Measurements from ENCODE around the gene SDR42E2.
"Not testable (repeated sequence)": the region's sequence is repeated elsewhere in the genome, so short reads cannot be mapped to it uniquely, and the experiment has no call there.

Gene SDR42E2

DNA sequence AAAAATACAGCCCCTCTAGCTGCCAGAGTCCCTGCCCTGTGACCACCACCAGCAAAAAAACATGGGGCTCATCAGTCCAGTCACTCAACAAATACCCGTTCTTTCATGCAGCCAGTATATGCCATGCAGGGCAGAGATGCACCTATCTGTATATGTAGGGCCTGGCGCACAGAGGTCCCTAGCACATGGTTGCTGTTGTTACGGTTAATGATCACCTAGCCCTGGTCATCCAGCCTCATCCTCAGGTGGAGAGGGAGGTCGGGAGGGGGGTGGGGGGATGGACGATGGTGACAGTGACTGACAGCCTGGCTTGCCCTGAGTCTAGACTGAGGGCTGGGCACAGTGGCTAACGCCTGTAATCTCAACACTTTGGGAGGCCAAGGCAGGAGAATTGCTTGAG is 1.5 kb downstream of the SDR42E2 start:
- no peak for DNase-seq

DNA sequence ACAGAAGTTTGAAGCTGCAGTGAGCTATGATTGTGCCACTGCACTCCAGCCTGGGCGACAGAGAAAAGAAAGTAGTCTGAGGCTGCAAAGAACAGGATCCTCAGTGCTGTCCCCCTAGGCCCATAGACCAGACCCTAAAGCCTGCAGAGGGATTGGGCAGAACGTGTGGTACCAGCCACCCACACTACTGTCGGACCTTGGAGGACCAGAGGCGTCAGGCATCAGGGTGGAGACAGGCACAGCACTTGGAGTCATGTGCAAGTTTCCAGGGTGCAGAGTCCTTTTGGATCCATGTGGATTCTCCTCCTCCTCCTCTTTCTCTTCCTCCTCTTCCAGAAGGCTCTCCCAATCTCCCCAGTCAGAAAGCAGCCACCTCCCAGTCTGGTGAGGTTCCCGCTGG is 2.2 kb downstream of the SDR42E2 start:
- DNase-seq = no peak

DNA sequence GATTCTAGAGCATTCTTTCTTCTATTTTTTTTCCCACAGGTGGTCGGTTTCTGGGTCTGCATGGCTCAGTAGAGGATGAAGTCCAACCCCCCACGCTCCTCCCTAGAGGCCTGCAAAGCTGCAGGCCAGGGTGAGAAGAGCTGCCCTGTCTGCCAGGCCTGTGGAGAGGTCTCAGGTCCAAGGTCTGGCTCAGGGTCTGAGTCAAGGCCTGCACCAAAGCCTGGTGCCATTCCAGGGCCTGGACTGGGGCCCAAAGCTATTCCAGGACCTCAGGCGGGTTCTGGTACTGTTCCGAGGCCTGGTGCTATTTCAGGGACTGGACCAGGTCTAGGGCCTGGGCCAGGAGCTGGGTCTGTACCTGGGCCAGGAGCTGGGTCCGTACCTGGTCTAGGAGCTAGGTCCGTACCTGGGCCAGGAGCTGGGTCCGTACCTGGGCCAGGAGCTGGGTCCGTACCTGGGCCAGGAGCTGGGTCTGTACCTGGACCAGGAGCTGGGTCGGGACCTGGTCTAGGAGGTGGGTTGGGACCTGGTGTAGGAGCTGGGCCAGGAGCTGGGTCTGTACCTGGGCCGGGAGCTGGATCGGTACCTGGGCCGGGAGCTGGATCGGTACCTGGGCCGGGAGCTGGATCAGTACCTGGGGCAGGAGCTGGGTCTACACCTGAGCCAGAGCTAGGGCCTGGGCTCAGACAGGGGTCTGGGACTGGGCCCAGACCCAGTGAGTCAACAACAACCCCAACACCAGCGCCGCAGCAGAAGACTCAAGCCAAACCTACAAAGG is 3.4 kb downstream of the SDR42E2 start:
- DNase-seq = no peak

DNA sequence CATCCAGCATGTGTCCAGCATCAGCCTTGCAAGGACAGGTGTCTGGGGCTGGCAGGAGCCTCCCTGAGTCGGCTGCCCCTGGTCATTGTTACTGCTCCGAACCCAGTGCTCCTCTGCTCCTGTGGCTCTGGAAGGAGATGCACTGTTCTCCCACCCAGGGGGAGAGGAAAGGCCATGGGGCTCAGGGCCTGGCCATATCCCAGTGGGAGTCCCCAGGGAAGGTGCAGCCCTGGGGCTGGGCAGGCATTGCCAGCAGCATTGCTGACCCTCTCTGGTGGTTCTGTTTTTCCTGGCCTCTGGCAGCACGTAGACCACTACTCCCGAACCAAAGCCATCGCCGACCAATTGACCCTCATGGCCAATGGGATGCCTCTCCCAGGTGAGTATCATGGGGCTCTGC is 9.6 kb downstream of the SDR42E2 start:
- DNase-seq = no peak

DNA sequence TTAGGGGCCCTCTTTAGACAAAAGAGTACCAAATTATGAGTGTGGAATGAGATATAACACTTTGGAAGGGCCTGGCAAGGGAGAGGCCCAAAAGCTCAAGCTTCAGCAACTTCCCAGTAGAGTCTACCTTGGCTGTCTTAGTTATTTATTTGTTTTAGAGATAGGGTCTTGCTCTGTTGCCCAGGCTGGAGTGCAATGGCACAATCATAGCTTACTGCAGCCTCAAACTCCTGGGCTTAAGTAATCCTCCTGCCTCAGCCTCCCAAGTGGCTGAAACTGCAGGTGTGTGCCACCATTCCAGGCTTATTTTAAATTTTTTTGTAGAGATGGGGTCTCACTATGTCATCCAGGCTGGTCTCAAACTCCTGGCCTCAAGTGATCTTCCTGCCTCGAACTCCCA is 10.3 kb downstream of the SDR42E2 start:
- DNase-seq = not testable (repeated sequence)

DNA sequence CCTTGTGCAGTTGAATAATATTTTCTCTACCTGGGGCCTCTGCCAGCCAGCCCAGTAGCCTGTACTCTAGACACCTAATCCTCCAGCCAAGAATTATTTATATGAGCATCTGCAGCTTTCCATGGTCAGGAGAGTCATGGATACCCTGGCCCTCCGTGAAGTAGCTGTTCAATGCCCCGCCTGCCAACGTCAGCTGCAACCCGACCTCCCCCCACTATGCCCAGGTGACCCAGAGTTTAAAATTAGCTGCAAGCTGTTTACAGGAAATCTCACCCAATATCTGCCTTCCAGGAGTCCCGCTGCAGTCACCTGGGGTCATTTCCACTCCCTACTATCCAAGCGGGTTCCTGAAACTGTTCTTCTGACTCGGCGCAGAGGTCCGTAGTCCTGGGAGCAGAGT is 12.3 kb downstream of the SDR42E2 start:
- DNase-seq = no peak

DNA sequence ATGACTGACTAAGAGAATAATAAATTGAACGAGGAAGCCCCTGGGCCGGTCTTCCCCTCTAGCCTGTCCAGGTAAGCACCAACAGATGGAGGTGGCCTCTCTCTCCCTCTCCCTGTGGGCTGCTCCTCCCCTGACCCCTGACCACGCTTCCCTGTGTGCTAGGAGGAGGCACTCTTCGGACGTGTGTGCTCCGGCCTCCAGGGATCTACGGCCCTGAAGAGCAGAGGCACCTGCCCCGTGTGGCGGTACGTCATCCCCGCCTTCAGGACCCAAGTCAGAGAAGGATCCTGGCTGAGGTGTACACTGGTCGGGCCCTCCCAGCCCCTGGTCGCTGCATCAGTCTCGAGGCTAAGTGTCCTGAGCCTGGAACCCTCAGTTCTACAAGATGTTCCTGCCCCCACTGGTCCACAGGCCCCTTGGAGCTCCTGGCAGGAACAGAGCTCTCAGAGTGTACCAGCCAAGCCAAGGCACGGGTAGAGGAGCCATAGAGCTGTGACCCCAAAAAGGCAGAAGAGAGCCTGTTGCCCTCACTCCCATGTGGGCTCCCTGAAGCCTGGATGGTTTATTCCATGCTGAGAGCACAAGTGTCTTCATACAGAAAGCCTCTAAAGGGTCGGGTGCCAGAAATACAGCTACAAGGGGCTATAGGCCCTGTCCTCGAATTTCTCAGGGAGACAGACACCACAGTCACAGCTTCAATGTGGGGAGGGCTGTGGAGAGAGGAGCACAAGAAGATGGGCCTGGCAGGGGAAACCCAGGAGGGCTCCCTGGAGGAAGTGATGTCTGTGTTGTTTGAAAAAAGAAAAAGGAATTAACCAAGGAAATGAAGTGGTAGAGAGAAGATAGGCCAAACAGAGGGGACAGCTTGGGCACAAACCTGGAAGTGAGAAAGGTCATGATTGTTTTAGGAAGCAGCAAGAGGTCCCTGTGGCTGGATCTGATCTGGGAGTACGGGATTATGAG is 15.9 kb downstream of the SDR42E2 start:
- no peak for DNase-seq

DNA sequence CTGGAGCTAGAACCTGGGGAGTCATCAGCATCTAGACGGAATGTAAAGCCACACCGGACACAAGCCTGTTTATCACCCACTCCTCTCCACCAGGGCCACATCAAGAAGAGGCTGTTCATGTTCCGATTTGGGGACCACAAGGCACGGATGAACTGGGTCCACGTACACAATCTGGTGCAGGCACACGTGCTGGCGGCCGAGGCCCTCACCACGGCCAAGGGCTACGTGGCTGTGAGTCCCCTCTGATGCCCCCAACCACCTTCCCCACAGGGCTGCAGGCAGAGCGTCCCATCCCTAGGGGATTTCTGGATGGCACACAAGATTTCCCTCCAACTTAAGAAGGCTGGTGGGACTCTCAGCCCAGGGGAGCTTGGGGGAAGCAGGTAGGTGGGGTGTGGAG is 19.1 kb downstream of the SDR42E2 start:
- DNase-seq = no peak

DNA sequence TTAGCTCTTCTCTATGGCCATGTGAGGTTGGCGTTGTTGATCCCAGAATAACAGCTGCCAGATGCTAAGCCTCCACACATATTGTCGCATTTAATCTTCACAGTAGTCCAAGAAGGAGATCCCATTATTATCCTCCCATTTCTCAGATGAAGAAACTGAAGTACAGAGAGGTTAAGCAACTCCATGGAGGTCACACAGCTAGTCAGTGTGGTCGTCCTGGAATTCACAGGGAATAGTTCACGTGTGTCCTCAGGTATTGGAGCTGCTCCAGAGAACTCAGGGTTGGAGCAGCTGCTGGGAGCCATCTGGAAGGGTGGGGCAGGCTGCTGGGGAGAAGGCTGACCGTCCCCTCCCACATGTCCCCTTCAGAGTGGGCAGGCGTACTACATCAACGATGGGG is 19.5 kb downstream of the SDR42E2 start:
- DNase-seq = no peak

DNA sequence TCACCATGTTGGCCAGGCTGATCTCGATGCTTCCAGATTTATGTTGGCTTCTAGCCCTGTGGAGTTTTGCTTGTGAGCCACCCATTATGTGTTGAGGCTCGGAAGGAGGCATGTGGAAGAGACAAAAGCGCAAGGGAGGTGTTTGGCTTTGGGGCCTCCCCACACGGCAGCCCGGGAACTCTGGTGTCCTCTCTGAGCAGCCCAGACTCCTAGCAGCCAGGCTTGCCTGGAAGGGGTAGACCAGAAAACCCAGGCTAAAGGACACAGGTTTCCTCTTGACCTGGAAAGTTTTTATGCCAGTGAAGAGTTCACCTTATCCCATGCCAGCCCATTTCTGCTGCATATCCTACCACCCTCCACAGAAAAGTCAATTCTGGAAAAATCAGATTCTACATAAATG is 21.0 kb downstream of the SDR42E2 start:
- DNase-seq = no peak

DNA sequence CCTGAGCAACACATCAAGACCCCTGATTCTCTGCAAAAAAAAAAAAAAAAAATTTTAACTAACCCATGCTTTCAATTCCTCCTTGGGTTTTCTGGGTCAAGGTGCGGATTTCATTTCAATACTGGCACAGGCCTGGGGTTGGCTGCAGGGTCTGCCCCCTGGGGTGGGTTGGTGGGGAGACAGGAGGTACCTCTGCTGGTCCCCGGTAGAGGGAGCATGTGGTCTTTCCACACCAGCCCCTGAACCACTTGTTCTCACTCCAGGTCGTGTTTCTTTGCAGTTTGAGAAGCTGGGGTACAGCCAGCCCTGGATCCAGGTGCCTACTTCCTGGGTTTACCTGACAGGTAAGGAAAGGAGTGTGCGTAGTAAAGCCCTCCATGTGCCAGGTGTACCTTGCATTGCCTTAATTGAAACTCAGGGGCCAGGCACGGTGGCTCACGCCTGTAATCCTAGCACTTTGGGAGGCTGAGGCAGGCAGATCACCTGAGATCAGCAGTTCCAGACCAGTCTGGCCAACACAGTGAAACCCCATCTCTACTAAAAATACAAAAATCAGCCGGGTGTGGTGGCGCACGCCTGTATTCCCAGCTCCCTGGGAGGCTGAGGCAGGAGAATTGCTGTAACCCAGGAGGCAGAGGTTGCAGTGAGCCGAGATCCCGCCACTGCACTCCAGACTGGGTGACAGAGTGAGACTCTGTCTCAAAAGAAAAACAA is 21.8 kb downstream of the SDR42E2 start:
- DNase-seq = no peak

DNA sequence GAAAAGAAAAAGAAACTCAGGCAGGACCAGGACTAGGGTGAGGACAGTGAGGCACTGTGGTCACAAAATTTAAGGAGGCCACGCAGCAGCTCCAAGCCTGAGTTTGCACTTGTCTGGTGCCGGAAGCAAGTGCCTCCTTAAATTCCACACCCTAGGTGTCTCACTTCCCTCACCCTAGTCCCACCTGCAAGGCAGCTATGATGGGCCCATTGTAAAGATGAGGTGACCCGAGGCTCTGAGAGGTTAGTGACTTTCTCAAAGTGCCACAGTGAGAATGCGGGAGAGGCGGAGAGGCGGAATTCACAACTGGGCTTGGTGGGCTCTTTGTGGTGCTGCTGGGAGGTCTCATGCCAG is 22.3 kb downstream of the SDR42E2 start:
- no peak for DNase-seq

DNA sequence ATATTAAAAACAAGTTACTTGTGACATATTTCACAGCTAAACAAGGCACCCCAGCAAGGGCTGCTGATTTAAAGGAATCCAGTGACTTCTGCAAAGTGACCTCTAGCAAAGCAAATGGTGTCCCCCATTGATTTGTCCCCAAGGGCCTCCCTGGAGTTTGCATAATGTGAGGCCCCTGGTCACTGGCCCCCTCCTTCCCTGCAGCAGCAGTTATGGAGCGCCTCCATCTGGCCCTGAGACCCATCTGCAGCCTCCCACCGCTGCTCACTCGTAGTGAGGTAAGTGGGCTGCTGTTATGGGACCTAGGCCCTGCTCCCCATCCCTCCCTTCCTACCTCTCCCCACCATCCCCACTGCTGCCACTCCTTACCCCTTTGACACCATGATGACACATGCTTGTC is 24.2 kb downstream of the SDR42E2 start:
- no peak for DNase-seq

DNA sequence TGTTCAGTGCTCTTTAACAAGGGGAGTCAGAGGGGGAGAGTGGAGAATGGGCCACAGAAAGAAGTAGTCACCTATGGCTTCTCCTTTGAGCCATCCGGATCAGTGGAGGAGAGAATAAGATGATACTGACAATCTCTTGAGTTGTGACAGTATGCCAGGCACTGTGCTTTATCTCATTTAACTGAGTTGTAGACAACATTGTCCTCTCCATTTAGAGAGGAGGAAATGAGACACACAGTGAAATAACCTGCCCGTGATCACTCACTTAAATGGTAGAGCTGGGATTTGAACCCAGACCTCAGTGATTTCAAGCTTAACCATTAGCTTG is 25.9 kb downstream of the SDR42E2 start:
- no peak for DNase-seq

DNA sequence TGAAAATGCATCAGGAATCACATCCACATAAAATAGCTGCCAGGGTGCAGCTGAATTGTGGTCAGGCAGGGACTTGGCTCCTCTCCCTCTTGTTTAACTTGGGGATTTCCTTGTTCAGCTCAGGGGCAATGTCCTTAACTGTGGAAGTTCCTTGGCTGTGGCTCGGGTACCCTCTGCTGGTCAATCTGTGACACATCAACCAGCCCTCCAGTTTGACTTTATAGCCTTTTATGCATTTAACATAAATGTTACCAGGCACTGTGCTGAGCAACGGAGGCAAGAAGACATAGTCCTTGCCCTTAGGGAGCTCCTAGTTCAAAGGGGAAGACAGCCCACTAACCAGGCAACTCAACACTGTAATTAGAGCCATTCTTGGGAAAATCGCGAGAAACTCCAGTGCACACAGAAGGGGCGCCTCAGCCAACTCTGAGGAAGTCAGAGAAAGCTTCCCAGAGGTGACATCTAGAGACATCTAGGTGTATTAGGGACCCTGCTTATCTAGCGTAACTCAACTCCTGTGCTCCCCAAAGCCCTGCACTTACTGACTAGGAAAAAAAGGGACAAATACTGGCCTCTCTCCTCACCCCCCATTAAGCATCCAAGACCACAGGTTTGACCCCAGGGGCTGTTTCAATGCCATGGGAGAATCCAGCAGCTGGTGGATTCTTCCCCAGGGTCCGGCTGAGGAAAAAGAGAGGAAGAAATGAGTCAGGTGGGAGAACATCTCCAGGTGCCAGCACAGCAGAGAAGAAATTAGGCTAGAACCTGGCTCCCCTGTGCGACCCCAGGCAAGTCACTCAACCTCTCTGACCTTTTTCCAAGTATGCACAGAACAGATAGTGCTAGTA is 26.5 kb downstream of the SDR42E2 start:
- DNase-seq = peak; percentile 50

DNA sequence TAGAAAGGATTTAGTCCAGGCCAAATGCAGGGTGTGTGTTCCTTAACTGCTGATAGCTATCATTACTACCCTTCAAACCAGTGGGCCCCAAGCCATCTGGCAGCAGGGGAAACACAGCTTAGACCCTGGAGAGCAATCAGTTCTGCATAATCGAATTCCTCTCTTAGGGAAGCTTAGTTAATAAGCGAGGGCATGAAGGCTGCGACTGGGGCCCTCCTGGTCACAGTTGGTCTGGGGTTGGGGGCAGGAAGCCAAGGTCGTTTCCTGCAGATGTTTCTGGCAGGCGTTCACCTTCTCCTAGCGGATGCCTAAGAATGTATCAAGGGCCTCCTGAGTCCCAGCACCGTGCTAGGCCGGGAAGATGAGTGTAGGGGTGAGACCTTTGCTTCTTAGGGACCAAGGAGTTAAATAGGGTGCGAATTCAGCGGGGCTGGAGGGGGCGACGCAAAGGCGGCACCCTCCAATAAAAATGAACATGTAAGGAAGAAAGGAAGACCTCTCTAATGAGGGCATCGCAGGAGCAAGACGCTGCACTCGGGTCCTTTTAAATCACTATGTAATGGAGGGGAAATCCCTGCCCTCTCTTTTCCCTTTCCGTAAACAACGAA is 27.3 kb downstream of the SDR42E2 start:
- peak; percentile 56 for DNase-seq

DNA sequence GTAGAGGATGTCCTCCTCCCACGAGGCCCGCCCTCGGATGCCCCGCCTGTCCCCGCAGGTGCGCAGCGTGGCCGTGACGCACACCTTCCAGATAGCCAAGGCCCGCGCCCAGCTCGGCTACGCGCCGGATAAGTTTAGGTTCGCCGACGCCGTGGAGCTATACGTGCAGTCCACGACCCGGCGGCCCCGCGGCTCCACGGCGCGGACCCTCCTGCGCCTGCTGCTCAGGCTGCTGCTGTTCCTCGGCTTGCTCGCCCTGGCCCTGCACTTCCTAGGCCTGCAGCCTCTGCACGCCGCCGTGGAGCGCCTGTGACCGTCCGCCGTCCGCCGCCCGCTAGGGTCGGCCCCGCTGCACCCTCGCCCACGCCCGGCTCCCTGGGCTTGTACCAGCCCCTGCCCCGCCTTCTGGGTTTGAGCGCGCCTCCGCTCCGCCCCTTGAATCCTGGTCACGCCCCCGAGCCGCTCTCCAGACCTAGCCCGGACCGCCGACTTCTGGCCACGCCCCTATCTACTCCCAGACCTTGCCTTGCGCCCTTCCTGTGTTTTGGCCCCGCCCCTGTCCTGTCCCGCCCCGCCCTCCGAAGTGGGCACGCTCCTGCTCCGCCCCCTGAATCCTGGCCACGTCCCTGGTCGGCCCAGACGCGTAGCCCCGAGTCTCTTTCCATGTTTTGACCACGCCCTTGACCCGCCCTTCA is 27.9 kb downstream of the SDR42E2 start:
- DNase-seq = peak; percentile 100

DNA sequence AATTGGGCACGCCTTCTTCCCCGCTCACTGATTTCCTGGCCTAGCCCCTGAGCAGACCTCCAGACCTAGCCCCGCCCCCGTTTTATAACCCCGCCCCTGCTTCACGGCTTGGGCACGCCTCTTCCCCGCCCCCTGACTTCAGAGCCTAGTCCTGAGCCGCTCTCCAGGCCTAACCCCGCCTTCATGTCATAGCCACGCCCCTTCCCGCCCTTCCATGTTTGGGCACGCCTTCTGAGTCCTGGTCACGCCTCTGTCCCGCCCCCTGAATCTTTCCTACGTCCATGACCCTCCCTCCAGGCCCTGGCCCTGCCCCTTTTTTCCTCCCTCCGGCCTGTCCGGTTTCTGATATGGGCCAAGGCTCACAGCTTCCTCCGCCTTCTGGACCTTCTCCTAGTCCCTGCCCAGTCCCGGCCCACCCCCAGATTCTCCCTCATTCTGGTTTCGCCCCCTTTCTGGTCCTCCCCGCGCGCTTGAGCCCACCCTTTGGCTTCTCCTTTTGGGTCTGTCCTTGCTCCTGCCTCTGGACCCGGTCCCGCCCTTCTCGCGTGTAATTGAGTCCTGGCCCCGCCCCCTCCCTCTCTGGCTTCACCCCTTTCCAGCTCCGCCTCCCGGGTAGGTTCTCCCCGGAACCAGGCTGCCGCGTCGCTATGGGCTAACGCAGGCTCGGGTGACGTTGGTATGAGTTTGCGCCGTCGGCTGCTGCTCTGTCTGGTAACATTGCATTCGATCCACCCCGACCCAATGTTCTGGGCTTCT is 28.6 kb downstream of the SDR42E2 start:
- DNase-seq = peak; percentile 100

DNA sequence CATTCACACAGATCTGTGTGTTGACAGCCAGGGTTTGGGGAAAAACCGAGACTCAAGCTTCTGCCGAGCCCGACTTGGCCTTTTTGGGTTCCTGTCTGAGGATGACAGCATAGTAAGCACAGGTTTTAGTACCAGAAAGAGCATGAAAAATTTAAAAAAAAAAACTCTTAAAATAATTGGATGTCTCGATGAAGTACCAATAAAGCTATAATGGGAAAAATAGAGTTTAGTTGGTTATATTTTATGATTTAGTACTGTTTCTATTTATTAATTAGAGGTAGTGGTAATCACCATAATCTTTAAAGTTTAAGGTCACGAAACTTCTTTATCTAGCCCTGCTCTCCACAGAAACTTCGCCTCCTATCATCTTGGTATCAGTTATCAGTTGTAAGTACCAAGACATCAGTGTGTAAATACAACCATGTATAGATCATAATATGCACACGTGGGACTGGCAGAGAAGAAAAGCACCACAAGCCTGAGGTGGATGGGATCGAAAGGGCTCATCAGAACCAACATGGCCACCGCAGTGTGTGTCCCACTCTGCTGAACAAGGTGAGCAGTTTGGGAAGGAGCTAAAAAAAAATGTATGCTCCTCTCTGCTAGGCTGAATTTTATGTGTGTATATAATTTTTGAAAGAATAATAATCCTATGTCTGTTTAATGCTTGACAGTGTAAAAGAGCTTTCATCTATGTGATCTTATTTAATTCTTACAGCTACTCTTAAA is 29.4 kb downstream of the SDR42E2 start:
- DNase-seq = peak; percentile 33

All from NCI-H2227 treated with DMSO at 0.1 percent for 48 hours (cell line).